ENCODE results near the gene FKBP4. TPM values are rescaled to one million over a fixed set of nuclear protein-coding genes. Genes with fewer than 3 reads are reported as not detected.

The FKBP4 gene
- total and polyA plus RNA-seq, 2 of the 13 experiments (the other 11 are each of a cell fraction or from before 2014, with no cell fraction given): 25.7 to 66.1 TPM

- TF ChIP-seq, protein P1, sequence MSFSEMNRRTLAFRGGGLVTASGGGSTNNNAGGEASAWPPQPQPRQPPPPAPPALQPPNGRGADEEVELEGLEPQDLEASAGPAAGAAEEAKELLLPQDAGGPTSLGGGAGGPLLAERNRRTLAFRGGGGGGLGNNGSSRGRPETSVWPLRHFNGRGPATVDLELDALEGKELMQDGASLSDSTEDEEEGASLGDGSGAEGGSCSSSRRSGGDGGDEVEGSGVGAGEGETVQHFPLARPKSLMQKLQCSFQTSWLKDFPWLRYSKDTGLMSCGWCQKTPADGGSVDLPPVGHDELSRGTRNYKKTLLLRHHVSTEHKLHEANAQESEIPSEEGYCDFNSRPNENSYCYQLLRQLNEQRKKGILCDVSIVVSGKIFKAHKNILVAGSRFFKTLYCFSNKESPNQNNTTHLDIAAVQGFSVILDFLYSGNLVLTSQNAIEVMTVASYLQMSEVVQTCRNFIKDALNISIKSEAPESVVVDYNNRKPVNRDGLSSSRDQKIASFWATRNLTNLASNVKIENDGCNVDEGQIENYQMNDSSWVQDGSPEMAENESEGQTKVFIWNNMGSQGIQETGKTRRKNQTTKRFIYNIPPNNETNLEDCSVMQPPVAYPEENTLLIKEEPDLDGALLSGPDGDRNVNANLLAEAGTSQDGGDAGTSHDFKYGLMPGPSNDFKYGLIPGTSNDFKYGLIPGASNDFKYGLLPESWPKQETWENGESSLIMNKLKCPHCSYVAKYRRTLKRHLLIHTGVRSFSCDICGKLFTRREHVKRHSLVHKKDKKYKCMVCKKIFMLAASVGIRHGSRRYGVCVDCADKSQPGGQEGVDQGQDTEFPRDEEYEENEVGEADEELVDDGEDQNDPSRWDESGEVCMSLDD (CRISPR knock-in tag; IDR thresholded peaks at IDR 0.05; ENCODE audit: borderline replicate concordance): peak; percentile 99
- TF ChIP-seq ZNF451 (CRISPR knock-in tag; IDR thresholded peaks at IDR 0.05): peak; percentile 100
- TF ChIP-seq AGO1 (IDR thresholded peaks at IDR 0.05; ENCODE audit: low read depth, low read length, poor library complexity, severe bottlenecking): no peak
- peak; percentile 81 for TF ChIP-seq ZNF770 (CRISPR knock-in tag; IDR thresholded peaks at IDR 0.05)
- TF ChIP-seq BRF2 (CRISPR knock-in tag; IDR thresholded peaks at IDR 0.05): peak; percentile 96
- no peak for TF ChIP-seq ZFP62 (CRISPR knock-in tag; IDR thresholded peaks at IDR 0.05)
- no peak for TF ChIP-seq SUZ12 (IDR thresholded peaks at IDR 0.05; ENCODE audit: low read depth, low read length)
- peak; percentile 99 for TF ChIP-seq ZNF234 (CRISPR knock-in tag; conservative IDR thresholded peaks at IDR 0.05)
- TF ChIP-seq, protein P2, sequence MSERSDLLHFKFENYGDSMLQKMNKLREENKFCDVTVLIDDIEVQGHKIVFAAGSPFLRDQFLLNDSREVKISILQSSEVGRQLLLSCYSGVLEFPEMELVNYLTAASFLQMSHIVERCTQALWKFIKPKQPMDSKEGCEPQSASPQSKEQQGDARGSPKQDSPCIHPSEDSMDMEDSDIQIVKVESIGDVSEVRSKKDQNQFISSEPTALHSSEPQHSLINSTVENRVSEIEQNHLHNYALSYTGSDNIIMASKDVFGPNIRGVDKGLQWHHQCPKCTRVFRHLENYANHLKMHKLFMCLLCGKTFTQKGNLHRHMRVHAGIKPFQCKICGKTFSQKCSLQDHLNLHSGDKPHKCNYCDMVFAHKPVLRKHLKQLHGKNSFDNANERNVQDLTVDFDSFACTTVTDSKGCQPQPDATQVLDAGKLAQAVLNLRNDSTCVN (CRISPR knock-in tag; IDR thresholded peaks at IDR 0.05; ENCODE audit: borderline replicate concordance): peak; percentile 99
- TF ChIP-seq CHD2 (IDR thresholded peaks at IDR 0.05; ENCODE audit: low read depth, low read length): no peak
- peak; percentile 100 for TF ChIP-seq PAWR (CRISPR knock-in tag; IDR thresholded peaks at IDR 0.05; ENCODE audit: borderline replicate concordance)
- TF ChIP-seq ZBTB37 (CRISPR knock-in tag; IDR thresholded peaks at IDR 0.05): peak; percentile 97
- peak; percentile 96 for TF ChIP-seq SKIL (CRISPR knock-in tag; IDR thresholded peaks at IDR 0.05; ENCODE audit: borderline replicate concordance)
- TF ChIP-seq ESRRA (CRISPR knock-in tag; IDR thresholded peaks at IDR 0.05; ENCODE audit: low read depth): peak; percentile 96
- TF ChIP-seq SP1 (IDR thresholded peaks at IDR 0.05): no peak
- TF ChIP-seq SP1 (CRISPR knock-in tag; IDR thresholded peaks at IDR 0.05): peak; percentile 74
- peak; percentile 84 for TF ChIP-seq ZNF629 (CRISPR knock-in tag; conservative IDR thresholded peaks at IDR 0.05)
Observed at GRCh38 chr12:2752676-2753371, 41.9 kb upstream of the FKBP4 start (continued).

All from HepG2 (cell line).